GM21390 (cell line): ENCODE measurements around the gene GRK5.
"Not testable (repeated sequence)": the region's sequence is repeated elsewhere in the genome, so short reads cannot be mapped to it uniquely, and the experiment has no call there.

Experiments used
- ATAC-seq: cut with Tn5 transposase; IDR thresholded peaks from one replicate; pipeline ENCODE4 v1.9.1; 2021; ENCODE audit not compliant: unreplicated experiment

Gene GRK5

DNA sequence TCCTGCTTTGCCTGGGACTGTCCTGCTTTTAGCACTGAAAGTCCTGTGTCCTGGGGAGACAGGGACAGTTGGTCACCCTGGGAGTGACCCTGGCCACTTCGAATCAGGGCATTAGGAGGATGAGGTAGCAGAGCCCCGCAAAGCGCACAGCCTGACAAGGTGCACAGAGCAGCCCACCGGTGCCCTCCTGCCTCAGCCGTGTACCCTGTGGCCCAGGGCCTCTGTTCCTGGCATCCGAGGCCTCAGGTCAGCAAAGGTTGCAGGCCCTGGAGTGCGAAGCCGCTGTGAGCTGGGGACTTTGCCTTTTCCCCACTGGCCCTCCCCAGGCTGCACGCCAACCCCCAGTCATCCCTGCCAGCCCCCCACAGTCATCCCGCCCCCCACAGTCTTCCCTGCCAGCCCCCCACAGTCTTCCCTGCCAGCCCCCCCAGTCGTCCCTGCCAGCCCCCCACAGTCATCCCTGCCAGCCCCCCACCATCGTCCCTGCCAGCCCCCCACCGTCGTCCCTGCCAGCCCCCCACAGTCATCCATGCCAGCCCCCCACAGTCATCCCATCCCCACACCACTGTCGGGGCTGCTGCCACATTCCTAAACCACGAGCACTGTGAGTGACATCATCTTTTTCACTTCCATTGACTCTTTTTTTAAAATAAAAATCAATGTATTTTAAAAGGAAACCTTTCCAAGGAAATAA lies 243.4 kb downstream of the GRK5 start:
- no peak for ATAC-seq

DNA sequence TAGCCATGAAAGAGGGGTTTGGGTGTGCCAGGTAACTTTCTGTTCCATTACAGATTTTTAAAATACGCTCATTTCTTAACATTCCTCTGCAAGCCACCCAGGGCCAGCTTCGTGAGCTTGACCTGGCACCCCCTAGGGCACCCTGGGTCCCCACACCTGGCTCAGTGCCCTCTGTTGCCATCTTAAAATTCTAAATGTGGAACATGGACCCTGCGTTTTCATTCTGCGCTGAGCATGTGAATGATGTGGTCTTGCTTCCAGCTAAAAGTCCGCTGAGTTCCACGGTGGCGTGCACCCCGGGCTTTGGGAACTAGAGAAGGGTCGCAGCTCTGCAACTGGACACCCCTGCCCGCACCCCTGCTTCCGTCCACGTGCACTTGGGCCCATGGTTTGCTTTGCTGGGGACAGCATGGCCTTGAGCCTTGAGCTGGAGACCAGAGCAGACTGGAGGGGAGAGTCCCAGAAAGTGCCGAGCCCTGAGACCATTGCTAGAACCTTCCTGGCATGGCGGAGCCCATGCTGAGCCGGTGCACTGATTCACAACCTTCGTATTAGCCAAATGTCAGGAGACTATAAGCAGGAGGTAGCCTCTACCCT lies 244.0 kb downstream of the GRK5 start:
- ATAC-seq, result no peak

DNA sequence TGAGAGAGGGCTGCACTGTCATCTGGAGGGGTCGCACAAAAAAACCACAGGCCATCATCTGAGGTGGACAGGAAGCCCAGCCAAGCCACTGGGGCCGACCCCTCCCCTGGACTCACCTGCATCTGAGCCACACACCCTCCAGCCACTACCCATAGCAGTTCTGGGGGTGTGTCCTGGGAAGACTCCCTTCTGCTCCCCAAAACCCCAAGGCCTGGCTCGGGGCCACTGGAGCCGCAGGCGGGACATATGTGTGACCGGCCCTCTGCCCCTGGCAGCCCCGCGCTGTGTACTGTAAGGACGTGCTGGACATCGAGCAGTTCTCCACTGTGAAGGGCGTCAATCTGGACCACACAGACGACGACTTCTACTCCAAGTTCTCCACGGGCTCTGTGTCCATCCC lies 245.0 kb downstream of the GRK5 start:
- no peak for ATAC-seq

DNA sequence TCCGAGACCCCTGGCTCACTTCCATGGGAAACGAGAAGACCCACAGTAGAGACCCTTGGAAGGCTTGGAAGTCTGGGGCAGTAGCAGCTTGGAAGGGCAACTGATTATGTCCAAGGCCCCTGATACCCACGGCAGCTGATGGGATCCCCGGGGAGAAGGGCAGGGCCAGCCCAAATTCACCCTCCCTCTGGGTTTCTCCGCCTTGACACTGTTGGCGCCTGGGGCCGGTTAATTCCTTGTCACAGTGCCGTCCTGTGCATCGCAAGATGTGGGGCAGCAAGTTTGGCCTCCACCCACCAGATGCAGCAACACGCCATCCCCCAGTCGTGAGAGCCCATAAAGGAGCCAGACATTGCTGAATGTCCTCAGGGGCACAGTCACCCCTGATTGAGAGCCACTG lies 245.9 kb downstream of the GRK5 start:
- no peak for ATAC-seq

DNA sequence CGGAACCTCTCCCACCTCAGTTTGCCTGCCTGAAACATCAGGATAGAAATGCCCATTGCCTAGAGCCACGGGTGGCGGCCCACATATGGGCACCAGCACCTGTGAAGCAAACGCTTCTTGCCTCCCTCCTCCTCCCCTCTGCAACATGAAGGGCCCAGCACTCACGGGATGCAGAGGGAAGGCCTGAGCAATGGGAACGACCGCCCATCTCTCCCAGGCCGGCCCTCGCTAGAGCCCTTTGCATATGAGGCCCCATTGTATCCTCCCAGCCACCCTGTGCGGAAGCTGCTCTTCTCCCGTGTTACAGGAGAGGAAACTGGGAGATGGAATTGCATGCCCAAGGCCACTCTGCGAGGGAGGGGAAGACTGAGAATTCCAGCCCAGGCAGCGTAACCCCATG lies 246.9 kb downstream of the GRK5 start:
- ATAC-seq, result no peak

DNA sequence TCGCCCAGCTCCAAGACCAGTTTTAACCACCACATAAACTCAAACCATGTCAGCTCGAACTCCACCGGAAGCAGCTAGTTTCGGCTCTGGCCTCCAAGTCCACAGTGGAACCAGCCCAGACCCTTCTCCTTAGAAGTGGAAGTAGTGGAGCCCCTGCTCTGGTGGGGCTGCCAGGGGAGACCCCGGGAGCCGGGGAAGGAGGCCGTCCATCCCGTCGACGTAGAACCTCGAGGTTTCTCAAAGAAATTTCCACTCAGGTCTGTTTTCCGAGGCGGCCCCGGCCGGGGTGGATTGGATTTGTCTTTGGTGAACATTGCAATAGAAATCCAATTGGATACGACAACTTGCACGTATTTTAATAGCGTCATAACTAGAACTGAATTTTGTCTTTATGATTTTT lies 247.6 kb downstream of the GRK5 start:
- no peak for ATAC-seq

DNA sequence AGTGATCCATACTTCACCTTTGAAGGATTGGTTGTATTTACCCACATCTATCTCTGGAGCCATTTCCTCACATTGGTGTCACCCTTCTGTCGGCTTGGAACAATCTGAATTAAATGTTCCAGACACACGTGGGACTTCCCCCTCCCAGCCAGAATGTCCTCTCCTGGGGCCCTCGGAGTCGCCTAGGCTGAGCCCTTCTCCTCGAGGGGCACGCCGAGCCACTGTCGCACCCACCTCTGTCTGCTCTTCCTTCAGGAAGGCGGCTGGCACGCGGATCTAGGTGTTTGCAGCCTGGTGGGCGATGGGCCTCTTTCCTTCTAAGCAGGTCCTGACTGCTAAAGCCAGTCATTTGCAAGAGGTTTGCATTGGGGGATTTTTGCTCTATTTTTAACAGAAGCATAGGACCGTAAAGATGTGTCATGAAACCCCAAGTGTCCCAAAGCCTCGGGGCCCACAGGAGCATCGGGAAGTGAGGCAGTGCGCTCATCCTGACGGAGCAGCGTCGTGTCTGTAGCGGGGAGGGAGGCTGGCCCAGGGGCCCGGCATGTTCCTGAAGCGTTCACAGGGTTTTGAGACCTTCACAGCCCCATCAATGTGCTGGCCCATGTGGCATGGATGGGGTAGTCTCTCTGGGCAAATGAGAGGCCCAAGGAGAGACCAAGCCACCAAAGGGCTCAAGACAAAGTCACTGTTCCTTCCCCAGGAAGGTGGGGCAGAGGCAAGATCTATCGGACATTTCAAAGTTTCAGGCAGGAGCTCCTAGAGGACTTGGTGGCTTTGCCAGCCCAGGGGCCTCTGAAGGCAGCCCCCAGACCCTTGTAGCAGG lies 248.5 kb downstream of the GRK5 start:
- no peak for ATAC-seq

DNA sequence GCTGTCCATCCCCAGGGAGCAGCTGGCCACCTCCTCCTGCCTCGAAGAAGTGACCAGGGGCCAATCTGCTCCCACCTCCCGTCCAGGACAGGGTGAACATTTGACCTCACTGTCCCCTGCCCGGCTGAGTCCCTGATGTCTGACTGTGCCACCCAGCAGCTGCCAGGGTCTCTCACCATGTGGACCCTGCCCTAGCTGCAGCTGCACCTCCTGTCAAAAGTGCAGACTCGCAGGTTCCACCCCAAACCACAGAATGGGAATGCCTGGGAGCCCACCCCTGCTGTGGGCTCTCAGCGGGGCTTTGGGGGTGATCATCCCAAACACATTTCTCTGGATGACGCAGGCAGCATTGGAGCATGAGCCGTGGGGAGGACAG lies 249.1 kb downstream of the GRK5 start:
- no peak for ATAC-seq

DNA sequence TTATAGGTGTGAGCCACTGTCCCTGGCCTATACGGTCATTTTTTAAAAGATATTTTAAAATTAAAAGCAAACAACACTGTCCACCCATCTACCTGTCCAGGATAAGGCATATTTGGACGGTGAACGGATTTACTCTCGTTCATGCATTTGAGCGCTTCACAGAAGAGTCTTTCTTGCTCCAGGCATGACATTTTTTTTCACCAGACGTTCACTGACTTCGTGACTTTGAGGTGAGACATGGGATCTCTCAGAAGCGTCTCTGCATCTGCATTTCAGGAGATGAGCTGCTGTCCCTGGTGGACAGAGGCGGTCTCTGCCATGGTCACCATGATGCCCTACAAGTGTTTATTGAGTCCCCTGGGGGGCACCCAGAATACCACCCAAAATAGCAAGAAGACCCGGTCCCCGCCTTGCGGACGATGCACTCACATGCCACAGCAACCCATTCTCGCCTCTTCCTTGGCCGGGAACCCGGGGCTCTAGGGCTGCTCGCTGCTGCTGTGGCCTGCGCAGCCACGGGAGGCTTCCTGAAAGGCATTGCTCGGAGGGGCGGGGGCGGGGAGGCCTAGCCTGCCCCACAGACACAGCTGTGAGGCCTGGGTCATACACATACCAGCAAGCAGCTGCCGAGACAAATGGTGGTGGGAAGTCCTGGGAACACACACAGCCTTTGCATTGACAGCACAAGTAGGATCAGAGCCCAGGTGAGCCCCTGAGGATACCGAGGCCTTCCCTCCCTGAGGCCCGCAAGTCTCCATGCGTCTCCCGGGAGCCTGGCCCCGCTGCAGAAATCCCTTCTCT lies 250.8 kb downstream of the GRK5 start:
- ATAC-seq, result no peak

DNA sequence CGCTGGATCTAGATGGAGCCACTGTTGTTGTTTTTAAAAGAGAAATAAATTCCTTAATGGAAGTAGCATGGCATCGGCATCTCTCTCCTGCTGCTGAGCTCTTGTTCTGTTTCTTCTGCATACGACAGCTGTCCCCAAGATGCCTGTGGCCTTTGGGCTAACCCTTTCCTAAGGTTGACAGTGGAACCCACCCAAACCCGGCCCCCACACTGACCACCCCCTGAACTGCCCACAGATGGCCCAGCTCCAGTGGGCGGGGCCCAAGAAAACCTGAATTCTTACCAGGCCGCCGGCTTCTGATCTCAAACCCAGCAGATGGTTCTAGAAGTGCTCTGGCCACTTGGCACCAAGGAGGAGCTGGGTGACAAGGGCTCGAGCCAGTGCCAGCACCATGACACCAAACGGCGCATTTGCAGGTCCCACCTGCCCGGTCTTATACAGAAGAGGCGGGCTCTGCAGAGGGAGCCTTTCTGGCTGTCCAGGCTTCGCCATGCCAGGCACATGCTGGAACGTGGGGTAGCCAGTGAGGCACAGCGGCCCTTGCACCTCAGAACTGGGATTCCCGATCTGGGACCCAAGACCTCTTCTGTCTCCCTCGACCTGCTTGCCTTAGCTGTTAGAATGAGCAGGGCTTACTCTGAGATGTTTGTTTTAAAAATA lies 252.4 kb downstream of the GRK5 start:
- ATAC-seq, result no peak

DNA sequence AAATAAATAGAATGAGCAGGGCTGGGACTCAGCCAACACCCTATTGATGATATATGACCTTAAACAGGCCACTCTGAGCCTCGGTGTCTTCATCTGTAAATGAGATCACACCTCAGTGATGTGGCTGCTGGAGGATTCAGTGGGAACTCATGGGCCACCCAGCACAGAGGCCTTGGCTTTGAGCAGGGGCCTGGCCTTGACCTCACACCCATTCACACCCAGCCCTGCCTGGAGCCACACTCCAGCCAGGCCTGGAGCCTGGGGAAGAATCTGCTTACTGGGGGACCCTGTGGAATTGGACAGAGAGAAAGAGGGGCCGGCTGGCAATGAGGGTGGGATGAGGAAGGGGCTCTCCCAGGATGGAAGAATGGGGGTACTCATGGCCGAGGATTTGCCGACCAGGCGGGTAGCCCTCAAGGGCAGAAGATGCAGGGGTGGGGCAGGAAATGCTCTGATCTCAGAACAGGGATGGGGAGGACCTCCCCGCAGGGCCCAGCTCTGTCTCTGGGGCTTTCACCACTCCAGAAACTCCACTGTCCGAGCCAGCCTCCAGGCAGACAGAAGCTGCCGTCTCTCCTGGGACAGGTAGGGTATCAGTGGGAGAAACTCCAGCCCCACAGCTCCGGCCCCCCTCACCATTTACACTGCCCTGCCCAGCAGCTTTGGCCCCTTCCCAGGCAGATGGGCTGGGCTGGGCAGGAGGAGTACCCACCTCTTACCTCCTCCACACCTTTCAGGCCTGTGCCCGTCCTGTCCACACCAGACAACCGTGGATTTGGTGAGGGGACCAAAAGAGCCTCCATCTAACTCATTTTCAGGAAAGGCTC lies 253.2 kb downstream of the GRK5 start:
- ATAC-seq, result no peak

DNA sequence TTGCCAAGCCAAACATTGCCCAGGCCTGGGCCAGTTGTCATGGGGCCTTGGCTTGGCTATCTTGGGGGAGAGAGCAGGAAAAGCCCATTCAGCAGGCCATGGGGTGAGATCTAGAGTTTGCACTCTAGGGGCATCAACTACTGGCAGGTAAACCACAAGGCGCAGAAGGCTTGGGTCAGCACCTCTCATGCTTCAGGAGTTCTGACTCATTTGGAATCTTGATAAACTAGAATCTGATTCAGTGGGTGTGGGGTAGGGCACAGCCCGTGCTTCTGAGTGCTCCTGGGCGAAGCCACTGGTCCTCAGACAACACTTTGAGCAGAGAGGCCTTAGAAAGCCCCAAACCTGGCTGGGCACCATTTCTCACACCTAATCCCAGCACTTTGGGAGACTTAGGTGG lies 254.0 kb downstream of the GRK5 start:
- ATAC-seq, result peak; percentile 57

DNA sequence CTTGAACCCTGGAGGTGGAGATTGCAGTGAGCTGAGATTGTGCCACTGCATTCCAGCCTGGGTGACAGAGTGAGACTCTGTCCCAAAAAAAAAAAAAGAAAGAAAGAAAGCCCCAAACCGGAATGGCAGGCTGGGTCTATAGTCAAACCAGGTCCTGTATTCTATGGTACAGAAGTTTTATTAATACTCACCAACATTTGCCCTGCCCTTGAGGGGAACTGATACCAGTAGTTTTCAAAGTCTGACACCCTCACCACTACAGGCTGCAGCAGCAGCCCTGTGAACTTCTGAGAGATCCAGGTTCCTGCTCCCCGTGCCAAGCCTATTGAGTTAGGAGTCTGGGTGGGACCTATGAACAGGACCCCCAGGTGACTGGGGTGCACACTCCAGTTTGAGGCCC lies 254.6 kb downstream of the GRK5 start:
- ATAC-seq, result peak; percentile 72

DNA sequence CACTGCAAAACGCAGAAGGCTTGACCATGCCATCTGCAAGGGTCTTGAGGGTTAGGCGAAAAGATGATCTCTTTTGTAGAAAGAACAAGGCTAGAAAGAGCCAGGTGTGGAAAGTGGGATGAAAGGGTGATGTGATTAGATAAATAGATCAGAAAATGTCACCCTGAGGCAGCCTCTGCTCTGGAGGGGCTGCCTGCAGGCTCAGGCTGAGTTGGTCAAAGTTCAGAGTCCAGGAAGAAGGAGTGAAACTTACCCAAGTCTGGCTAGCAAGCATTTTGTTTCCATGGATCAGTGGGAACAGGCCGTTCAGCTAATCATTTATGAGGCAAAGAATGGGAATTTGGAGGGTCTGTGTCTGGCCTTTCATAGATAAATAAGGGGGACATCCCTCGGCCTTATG lies 255.4 kb downstream of the GRK5 start:
- ATAC-seq, result no peak

DNA sequence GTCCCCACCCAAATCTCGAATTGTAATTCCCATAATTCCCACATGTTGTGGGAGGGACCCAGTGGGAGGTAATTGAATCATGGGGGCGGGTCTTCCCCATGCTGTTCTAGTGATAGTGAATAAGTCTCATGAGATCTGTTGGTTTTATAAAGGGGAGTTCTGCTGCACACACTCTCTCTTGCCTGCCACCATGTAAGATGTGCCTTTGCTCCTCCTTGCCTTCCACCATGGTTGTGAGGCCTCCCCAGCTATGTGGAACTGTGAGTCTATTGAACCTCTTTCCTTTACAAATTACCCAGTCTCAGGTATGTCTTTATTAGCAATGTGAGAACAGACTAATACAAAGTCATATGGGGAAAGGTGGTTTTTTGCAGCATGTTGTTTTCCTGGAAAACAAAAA lies 255.8 kb downstream of the GRK5 start:
- ATAC-seq, result not testable (repeated sequence)

DNA sequence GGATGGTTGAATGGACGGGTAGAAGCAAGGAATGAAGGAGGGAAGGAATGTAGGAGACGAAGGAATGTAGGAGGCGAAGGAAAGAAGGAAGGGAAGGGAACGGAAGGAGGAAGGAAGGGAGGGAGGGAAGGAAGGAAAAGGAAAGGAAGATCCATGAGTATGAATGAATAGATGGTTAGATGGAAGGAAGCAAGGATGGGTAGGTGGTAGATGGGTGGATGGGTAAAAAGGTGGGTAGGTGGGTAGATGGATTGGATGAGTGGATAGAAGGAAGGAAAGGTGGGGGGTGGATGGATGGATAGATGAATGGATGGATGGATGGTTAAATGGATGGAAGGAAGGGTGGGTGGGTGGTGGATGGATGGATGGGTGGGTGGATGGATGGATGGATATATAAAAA lies 257.7 kb downstream of the GRK5 start:
- no peak for ATAC-seq

DNA sequence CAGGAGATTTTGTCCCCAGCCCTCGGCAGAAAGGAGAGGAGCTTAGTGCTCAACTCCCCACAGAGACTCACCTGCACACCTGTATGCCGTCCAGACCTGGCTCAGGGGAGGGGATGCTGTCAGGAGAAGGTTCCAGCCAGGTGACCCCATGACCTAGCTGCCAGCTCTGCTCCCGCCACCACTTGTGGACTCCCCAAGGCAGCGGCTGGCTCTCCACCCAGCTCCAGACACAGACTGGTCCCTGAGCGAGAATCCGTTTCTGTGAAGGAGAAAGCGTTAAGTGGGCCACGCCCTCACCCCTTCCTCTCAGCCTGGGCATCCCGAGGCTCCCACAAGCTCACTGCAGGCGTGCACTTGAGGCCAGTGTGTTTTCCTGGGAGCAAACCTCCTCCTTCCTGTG lies 258.7 kb downstream of the GRK5 start:
- ATAC-seq, result no peak

DNA sequence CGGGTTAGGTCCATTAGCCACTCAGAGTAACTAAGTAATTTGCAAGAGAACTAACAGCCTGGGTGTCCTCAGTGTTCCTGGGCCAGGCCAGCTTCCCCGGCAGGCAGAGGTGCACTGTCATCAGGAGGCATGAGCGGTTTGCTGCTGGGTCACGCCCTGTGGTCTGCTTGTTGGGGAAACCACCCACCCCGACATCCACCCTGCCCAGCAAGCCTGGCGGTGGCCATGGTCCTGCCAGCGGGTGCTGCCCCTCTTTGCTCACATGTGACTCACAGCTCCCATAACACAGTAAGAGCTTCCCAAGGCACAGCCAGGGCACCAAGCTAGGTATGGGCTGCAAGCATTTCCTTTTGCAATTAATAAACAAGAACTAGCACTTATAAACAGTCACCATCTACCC lies 259.3 kb downstream of the GRK5 start:
- ATAC-seq, result no peak

DNA sequence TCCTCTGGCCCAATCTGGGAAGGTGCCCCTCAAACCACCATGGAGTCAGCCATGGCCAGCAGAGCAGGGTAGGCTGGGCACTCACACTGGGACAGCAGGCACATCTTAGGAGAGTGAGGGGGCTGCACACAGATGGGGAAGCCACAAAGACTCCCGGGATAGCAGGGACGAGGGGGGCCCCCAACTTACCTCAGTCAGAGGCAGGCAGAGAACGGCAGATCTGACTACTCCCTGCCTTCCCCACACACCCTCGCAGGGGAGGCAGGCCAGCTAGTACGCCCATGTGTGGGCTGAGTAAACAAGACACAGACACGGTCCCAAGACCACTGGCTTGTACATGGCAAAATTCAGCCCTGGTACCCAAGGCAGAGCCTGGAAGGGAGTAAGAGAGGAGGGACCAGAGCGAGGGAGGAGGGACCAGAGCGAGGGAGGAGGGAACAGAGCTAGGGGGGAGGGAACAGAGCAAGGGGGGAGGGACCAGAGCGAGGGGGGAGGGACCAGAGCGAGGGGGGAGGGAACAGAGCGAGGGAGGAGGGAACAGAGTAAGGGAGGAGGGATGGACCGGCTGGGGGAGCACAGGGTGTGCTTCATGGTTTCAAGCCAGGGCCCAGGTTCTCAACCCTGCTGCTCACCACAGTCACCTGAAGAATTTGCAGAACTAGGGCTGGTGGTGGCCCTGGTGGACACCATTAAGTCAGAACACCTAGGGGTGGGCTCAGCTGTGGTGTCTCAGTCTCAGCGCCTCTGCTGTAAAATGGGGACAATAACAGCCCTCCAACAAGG lies 261.4 kb downstream of the GRK5 start:
- no peak for ATAC-seq
